IMR-90 (cell line): ENCODE measurements around the gene PFKP. TPM values are rescaled to one million over a fixed set of nuclear protein-coding genes. Genes with fewer than 3 reads are reported as not detected.

Experiments
- ATAC-seq: fragments of 200-7000 bp; cut with Tn5 transposase; 2 replicates; pipeline ENCODE4 v1.9.1; 2020; ENCODE audit warnings: low read depth, mild to moderate bottlenecking, moderate library complexity
- BruUV-seq: library from RNA; stranded (reverse); fragments of 400-500 nt; replicated peaks from 2 replicates; lab custom pipeline; 2021; lab: Mats Ljungman, UMichigan
- CTCF ChIA-PET: fragments of 300-600 bp; formaldehyde crosslinking; extraction: SDS; loops from one replicate; lab custom pipeline; 2021; ENCODE audit warnings: antibody characterized with exemption; lab: Yijun Ruan, JAX
- POLR2A ChIA-PET: fragments of 300-600 bp; sonication (Branson Sonifier 250); formaldehyde crosslinking; loops from one replicate; lab custom pipeline; 2022; ENCODE audit warnings: antibody characterized with exemption; ENCODE audit not compliant: unreplicated experiment; lab: Charles Lee
- DNase-seq: peaks from one replicate; pipeline ENCODE4 v3.0.0; 2013
- H2AFZ ChIP-seq: replicated peaks from 2 replicates; pipeline ENCODE3; 2013; ENCODE audit warnings: low read length, mild to moderate bottlenecking; ENCODE audit not compliant: poor library complexity
- H2AK5ac ChIP-seq: 2 replicates; pipeline ENCODE4 v1.6.1; 2013; ENCODE audit warnings: low read depth, low read length, inconsistent platforms
- H2AK9ac ChIP-seq: replicated peaks from 2 replicates; pipeline ENCODE3; 2013; ENCODE audit warnings: mild to moderate bottlenecking, low read depth, low read length, moderate library complexity; ENCODE audit not compliant: poor library complexity
- H2BK120ac ChIP-seq: 2 replicates; pipeline ENCODE4 v1.6.1; 2013; ENCODE audit warnings: low read depth, low read length, inconsistent platforms
- H2BK15ac ChIP-seq: 3 replicates; pipeline ENCODE4 v1.6.1; 2013; ENCODE audit warnings: low read depth, low read length, inconsistent platforms
- H2BK20ac ChIP-seq: 2 replicates; pipeline ENCODE4 v1.6.1; 2013; ENCODE audit warnings: low read depth, mild to moderate bottlenecking, inconsistent platforms, low read length, moderate library complexity
- H2BK5ac ChIP-seq: 2 replicates; pipeline ENCODE4 v1.6.1; 2013; ENCODE audit warnings: mild to moderate bottlenecking, low read depth, low read length, inconsistent platforms; ENCODE audit not compliant: poor library complexity, severe bottlenecking
- H3K14ac ChIP-seq: replicated peaks from 2 replicates; pipeline ENCODE4 v1.6.1; 2013; ENCODE audit warnings: low read depth, low read length, inconsistent platforms
- H3K18ac ChIP-seq: 2 replicates; pipeline ENCODE4 v1.6.1; 2013; ENCODE audit warnings: low read depth, low read length, control low read depth
- H3K23ac ChIP-seq: 2 replicates; pipeline ENCODE4 v1.6.1; 2013; ENCODE audit warnings: low read depth, low read length, inconsistent platforms
- H3K27ac ChIP-seq: 2 replicates; pipeline ENCODE4 v1.5.1; 2013; ENCODE audit warnings: mild to moderate bottlenecking, control low read depth, low read length; ENCODE audit not compliant: insufficient read depth
- H3K27me3 ChIP-seq: 2 replicates; pipeline ENCODE4 v1.6.1; 2013; ENCODE audit warnings: low read length; ENCODE audit not compliant: control insufficient read depth, insufficient read depth
- H3K36me3 ChIP-seq: 2 replicates; pipeline ENCODE4 v1.6.1; 2013; ENCODE audit warnings: low read length, mixed read lengths; ENCODE audit not compliant: control insufficient read depth, insufficient read depth
- H3K4ac ChIP-seq: 2 replicates; pipeline ENCODE4 v1.6.1; 2013; ENCODE audit warnings: low read depth, low read length, inconsistent platforms
- H3K4me1 ChIP-seq: 2 replicates; pipeline ENCODE4 v1.6.1; 2013; ENCODE audit warnings: low read length, mixed read lengths; ENCODE audit not compliant: control insufficient read depth, insufficient read depth
- H3K4me2 ChIP-seq: 2 replicates; pipeline ENCODE4 v1.6.1; 2013; ENCODE audit warnings: low read depth, mild to moderate bottlenecking, control low read depth, low read length, moderate library complexity
- H3K4me3 ChIP-seq: 2 replicates; pipeline ENCODE4 v1.5.1; 2013; ENCODE audit warnings: low read depth, mild to moderate bottlenecking, control low read depth, low read length, moderate library complexity; ENCODE audit not compliant: insufficient read depth
- H3K56ac ChIP-seq: 2 replicates; pipeline ENCODE4 v1.6.1; 2013; ENCODE audit warnings: low read length, inconsistent platforms; ENCODE audit not compliant: insufficient read depth; ENCODE audit errors: extremely low read depth
- H3K79me1 ChIP-seq, 2 experiments: 2 replicates each; pipeline ENCODE4 v1.6.1; 2013; ENCODE audit warnings: low read length in 2 of 2, inconsistent platforms in 1 of 2, low read depth in 1 of 2
- H3K9ac ChIP-seq: 2 replicates; pipeline ENCODE4 v1.6.1; 2013; ENCODE audit warnings: low read depth, low read length, control low read depth
- H3K9me1 ChIP-seq: 2 replicates; pipeline ENCODE4 v1.6.1; 2013; ENCODE audit warnings: low read length, inconsistent platforms; ENCODE audit not compliant: insufficient read depth
- H3K9me3 ChIP-seq: 2 replicates; pipeline ENCODE4 v1.6.1; 2013; ENCODE audit warnings: low read length; ENCODE audit not compliant: control insufficient read depth, insufficient read depth
- H4K20me1 ChIP-seq: 2 replicates; pipeline ENCODE4 v1.6.1; 2013; ENCODE audit warnings: low read length, inconsistent platforms; ENCODE audit not compliant: insufficient read depth
- H4K5ac ChIP-seq: 2 replicates; pipeline ENCODE4 v1.6.1; 2013; ENCODE audit warnings: mild to moderate bottlenecking, low read depth, low read length, control low read depth
- H4K8ac ChIP-seq, 2 experiments: 2 replicates each; pipeline ENCODE4 v1.6.1; 2013; ENCODE audit warnings: low read depth in 2 of 2, low read length in 2 of 2, control low read depth in 1 of 2, inconsistent platforms in 1 of 2
- H4K91ac ChIP-seq: 2 replicates; pipeline ENCODE4 v1.6.1; 2013; ENCODE audit warnings: low read depth, low read length, inconsistent platforms; ENCODE audit not compliant: insufficient read depth
- BHLHE40 ChIP-seq: fragments of 150-350 bp; IDR thresholded peaks from 2 replicates; pipeline ENCODE4 v1.6.1; 2016; ENCODE audit warnings: mild to moderate bottlenecking, low read depth, low read length
- CEBPB ChIP-seq: IDR thresholded peaks from 2 replicates; pipeline ENCODE4 v1.6.1; 2012; ENCODE audit warnings: low read depth, low read length, improper control_type of control experiment
- CTCF ChIP-seq: conservative IDR thresholded peaks from 2 replicates; pipeline ENCODE4 v1.5.1; 2012; ENCODE audit warnings: mild to moderate bottlenecking, low read depth, low read length, improper control_type of control experiment
- ELK1 ChIP-seq: fragments of 150-350 bp; IDR thresholded peaks from 2 replicates; pipeline ENCODE4 v1.6.1; 2016; ENCODE audit warnings: low read depth, mild to moderate bottlenecking, low read length, moderate library complexity, borderline replicate concordance
- NFE2L2 ChIP-seq: fragments of 150-350 bp; IDR thresholded peaks from 2 replicates; pipeline ENCODE4 v1.6.1; 2016; ENCODE audit warnings: low read depth, mild to moderate bottlenecking, low read length
- POLR2A ChIP-seq: IDR thresholded peaks from 2 replicates; pipeline ENCODE4 v1.6.1; 2012; ENCODE audit warnings: mild to moderate bottlenecking, low read depth, low read length
- RAD21 ChIP-seq: IDR thresholded peaks from 2 replicates; pipeline ENCODE4 v1.6.1; 2012; ENCODE audit warnings: low read length, improper control_type of control experiment
- RCOR1 ChIP-seq: IDR thresholded peaks from 2 replicates; pipeline ENCODE4 v1.6.1; 2012; ENCODE audit warnings: mild to moderate bottlenecking, low read length, improper control_type of control experiment; ENCODE audit not compliant: insufficient replicate concordance
- RFX5 ChIP-seq: IDR thresholded peaks from 2 replicates; pipeline ENCODE4 v1.8.0; 2012; ENCODE audit warnings: low read depth, mild to moderate bottlenecking, low read length, moderate library complexity
- SMC3 ChIP-seq: fragments of 150-350 bp; IDR thresholded peaks from 2 replicates; pipeline ENCODE4 v1.6.1; 2016; ENCODE audit warnings: low read depth, mild to moderate bottlenecking, antibody characterized with exemption, low read length, moderate library complexity
- USF2 ChIP-seq: fragments of 150-350 bp; IDR thresholded peaks from 2 replicates; pipeline ENCODE4 v1.6.1; 2017; ENCODE audit warnings: mild to moderate bottlenecking, antibody characterized with exemption, low read length, low read depth
- WGBS, 2 experiments: methylation state at CpG; one replicate each; pipeline versions ENCODE4 v1.1.5 to v1.1.7; 2013; ENCODE audit warnings: missing lambda C conversion rate in 2 of 2; ENCODE audit not compliant: insufficient read length in 1 of 2; ENCODE audit errors: extremely low coverage in 2 of 2; 5-methylcytosine and 5-hydroxymethylcytosine counted together
- dilution Hi-C: fragments of 300-500 bp; cut with HindIII; formaldehyde crosslinking; loops from one replicate; pipeline ENCODE4 v1.14.3; 2018; ENCODE audit warnings: low sequenced_read_pairs; ENCODE audit not compliant: unreplicated experiment
- in situ Hi-C: fragments of 300-500 bp; cut with MboI; formaldehyde crosslinking; loops from 3 replicates; pipeline ENCODE4 v1.14.3; 2019; ENCODE audit warnings: low sequenced_read_pairs, inconsistent platforms, mixed read lengths
- intact Hi-C: fragments of 100-400 bp; cut with micrococcal nuclease; formaldehyde crosslinking; loops from 2 replicates; pipeline ENCODE4 v1.10.0; 2022
- polyA plus RNA-seq, 3 experiments: library from polyadenylated mRNA; depleted of rRNA; stranded (reverse); fragments of >200 nt; gene quantifications; 2 replicates each; pipeline ENCODE4 v1.2.3, GENCODE V29; 2012; ENCODE audit warnings: low replicate concordance in 1 of 3
- total RNA-seq: library from RNA; depleted of rRNA; stranded (reverse); fragments of >200 nt; gene quantifications from 2 replicates; pipeline ENCODE4 v1.2.3, GENCODE V29; 2012

Gene PFKP
- total and polyA plus RNA-seq, 2 of the 4 experiments (the other 2 are of a cell fraction): 223 to 294 TPM

GRCh38 chr10:3105166-3105565, 37.8 kb downstream of the PFKP start:
- no peak overlapping the region for H2BK20ac ChIP-seq
- DNase-seq (no peak), ATAC-seq (no peak)
- peaks cover 28% of the 10 kb centered on the region for H3K9me1 ChIP-seq
- no peak overlapping the region for H3K4me3 ChIP-seq
- no peaks in the 10 kb centered on the region for H3K27me3 ChIP-seq
- H2AFZ ChIP-seq: no peak overlapping the region
- H3K4me1 ChIP-seq: peaks cover 14% of the 10 kb centered on the region
- H4K20me1 ChIP-seq: peaks cover 16% of the 10 kb centered on the region
- H3K18ac ChIP-seq: no peak overlapping the region
- peaks cover 37 to 74% of the 10 kb centered on the region in 2 experiments for H3K79me1 ChIP-seq
- no peak overlapping the region for H4K91ac ChIP-seq
- H2BK15ac ChIP-seq: no peak overlapping the region
- no peak overlapping the region for H2BK5ac ChIP-seq
- no peak overlapping the region for H3K14ac ChIP-seq
- no peak overlapping the region for H4K8ac ChIP-seq
- peak overlapping the region; percentile 34 for H2AK9ac ChIP-seq
- no peak overlapping the region for H2BK120ac ChIP-seq
- peaks cover 68% of the 10 kb centered on the region for H3K36me3 ChIP-seq
- H3K9me3 ChIP-seq: no peaks in the 10 kb centered on the region
- in situ Hi-C loops: no loop called here
- H2AK5ac ChIP-seq: no peak overlapping the region
- no TSS peak for BruUV-seq
- no peak overlapping the region for H3K56ac ChIP-seq
- dilution Hi-C loops: no loop called here
- intact Hi-C loops: loop anchor here (5.0 kb wide), 1 partner anchor 178 kb away; no protein-coding TSS in a partner anchor
- H3K4ac ChIP-seq: no peak overlapping the region
- no peak overlapping the region for H3K4me2 ChIP-seq
- WGBS, 2 experiments: 100% methylated on average over 5 of the region's 20 CpGs; no CpG with 5 or more reads in 1 of the 2 experiments
- TF ChIP-seq NFE2L2 (no peak), BHLHE40 (no peak), USF2 (no peak), SMC3 (no peak), RAD21 (no peak), ELK1 (no peak), CTCF (no peak), RCOR1 (no peak), POLR2A (no peak), RFX5 (no peak), CEBPB (no peak)
- ChIA-PET POLR2A (no interaction called here), CTCF (no interaction called here)
- H3K27ac ChIP-seq: no peak overlapping the region
- no peak overlapping the region for H3K9ac ChIP-seq
- no peak overlapping the region for H4K5ac ChIP-seq
- no peak overlapping the region for H3K23ac ChIP-seq
